Fibroblast of pulmonary artery (primary cell): ENCODE results near the gene TAF4B.

Experiments used
- DNase-seq: peaks from one replicate; pipeline ENCODE4 v3.0.0-alpha.2; 2010; ENCODE audit warnings: low read depth
- H3K4me3 ChIP-seq: replicated peaks from 2 replicates; pipeline ENCODE4 v1.5.1; 2011; ENCODE audit warnings: low read depth, mild to moderate bottlenecking, control low read depth, low read length, moderate library complexity
- CTCF ChIP-seq: IDR thresholded peaks from 2 replicates; pipeline ENCODE4 v1.5.1; 2011; ENCODE audit warnings: mild to moderate bottlenecking, control low read depth, low read length, inconsistent platforms; ENCODE audit errors: missing control alignments

TAF4B gene, protein sequence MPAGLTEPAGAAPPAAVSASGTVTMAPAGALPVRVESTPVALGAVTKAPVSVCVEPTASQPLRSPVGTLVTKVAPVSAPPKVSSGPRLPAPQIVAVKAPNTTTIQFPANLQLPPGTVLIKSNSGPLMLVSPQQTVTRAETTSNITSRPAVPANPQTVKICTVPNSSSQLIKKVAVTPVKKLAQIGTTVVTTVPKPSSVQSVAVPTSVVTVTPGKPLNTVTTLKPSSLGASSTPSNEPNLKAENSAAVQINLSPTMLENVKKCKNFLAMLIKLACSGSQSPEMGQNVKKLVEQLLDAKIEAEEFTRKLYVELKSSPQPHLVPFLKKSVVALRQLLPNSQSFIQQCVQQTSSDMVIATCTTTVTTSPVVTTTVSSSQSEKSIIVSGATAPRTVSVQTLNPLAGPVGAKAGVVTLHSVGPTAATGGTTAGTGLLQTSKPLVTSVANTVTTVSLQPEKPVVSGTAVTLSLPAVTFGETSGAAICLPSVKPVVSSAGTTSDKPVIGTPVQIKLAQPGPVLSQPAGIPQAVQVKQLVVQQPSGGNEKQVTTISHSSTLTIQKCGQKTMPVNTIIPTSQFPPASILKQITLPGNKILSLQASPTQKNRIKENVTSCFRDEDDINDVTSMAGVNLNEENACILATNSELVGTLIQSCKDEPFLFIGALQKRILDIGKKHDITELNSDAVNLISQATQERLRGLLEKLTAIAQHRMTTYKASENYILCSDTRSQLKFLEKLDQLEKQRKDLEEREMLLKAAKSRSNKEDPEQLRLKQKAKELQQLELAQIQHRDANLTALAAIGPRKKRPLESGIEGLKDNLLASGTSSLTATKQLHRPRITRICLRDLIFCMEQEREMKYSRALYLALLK

DNA sequence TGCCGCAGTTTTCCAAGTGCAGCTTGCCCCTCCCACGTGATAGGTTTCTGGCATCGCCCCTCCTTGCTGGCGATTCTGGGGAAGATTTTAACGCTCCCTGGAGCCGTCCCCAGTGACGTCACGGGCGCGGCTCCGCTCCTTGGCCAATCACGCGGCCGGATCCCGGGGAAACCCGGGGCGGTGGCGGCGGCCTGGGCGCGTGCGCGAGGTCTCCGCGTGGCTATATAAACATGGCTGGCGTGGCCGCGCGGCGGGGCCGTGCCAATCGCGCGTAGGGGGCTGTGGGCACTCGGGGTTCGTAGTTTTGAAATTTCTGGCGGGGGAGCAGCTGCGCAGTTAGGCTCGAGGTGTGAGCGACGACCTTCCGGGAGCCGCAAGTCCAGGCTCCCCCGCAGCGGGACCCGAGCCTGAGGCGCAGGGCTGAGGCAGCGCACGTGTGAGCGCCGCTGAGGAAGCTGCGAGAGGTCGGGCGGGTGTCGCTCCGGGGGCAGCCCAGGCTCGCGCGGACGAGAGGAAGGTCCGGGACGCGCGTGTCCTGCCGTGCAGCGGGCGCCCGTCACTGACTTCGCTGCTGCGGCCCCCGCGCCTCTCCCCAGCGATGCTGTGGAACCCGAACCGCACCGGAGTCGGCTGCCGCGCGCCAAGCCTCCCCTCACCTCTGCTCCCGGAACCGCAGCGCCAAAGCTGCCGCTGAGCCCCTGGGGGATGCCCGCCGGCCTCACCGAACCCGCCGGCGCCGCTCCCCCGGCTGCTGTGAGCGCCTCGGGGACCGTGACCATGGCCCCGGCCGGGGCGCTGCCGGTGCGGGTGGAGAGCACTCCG, at the start of gene TAF4B:
Gene TAF4B (plus strand): TSS at position 217 of the 822 bp plus-strand sequence. CDS start 489 bp downstream, at position 706.
- peak within 1 kb of the TSS; percentile 78 for H3K4me3 ChIP-seq
- DNase-seq = peak; percentile 92
- no peak for TF ChIP-seq CTCF

- no peak for DNase-seq
- H3K4me3 ChIP-seq = no peak overlapping the region
- TF ChIP-seq CTCF = no peak
Measured at GRCh38 chr18:26181343-26181826, 44.9 kb upstream of the TAF4B start.

- no peak overlapping the region for H3K4me3 ChIP-seq
- DNase-seq = no peak
- TF ChIP-seq CTCF = no peak
Measured at GRCh38 chr18:26183395-26184112, 42.7 kb upstream of the TAF4B start.

DNA sequence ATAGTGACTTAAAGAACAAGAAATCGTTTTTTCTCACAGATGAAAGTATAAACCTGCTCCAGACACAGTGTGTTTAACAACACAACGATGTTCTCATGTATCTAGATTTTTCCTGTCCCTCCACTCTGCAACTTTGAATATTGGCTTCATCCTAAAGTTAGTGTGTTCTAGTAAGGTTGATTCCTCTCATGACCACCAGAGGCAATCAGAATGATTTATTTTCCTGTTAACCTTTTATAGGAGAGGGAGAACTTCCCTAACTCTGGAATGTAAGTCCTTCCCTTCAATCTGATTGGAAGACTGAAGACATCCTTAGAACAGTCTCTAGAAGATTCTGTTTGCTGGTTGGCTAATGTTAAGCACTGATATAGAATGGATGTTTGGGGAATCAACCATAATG, 41.0 kb upstream of the TAF4B start:
- no peak overlapping the region for H3K4me3 ChIP-seq
- peak; percentile 7 for DNase-seq
- TF ChIP-seq CTCF = peak; percentile 38

GRCh38 chr18:26190506-26190905, 35.7 kb upstream of the TAF4B start:
- H3K4me3 ChIP-seq = no peak overlapping the region
- no peak for TF ChIP-seq CTCF
- no peak for DNase-seq

DNA sequence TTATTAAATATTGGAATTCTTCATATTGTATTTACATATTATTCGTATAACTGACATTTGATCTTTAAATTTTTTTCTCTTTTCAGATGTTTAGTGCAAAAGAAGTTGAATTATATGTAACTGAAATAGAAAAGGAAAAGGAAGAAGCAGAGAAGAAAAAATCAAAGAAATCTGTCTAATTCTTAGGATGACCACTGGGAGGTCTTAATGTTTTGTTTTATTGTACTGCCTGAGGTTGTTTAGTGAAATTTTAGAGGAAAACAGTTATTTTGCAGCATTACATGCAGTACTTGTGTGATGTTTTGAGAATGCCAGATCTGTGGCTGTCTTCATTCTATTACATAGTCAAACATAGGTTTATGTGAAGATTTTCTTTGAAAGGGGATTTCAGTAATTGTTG, 34.0 kb upstream of the TAF4B start:
- no peak for DNase-seq
- H3K4me3 ChIP-seq = no peak overlapping the region
- no peak for TF ChIP-seq CTCF
